ENCODE measurements around the gene SLIT3.

Gene SLIT3

GRCh38 chr5:169062690-169063089, 238.2 kb downstream of the SLIT3 start:
- Histone ChIP-seq H3K36me3 (ENCODE audit: control insufficient read depth, low read length) (no peaks in the 10 kb centered on the region), H3F3A (ENCODE audit: control insufficient read depth, insufficient read depth) (no peaks in the 10 kb centered on the region), H3K79me2 (ENCODE audit: control insufficient read depth, low read length) (no peaks in the 10 kb centered on the region), H3K27me3 (ENCODE audit: control insufficient read depth, low read length) (peaks cover 22% of the 10 kb centered on the region), H3K9me2 (replicated peaks; ENCODE audit: control insufficient read depth, low read length) (no peaks in the 10 kb centered on the region), H4K20me1 (ENCODE audit: control insufficient read depth, insufficient read depth, low read depth, low read length) (no peaks in the 10 kb centered on the region), H3K27ac (ENCODE audit: low read depth, low read length) (no peak overlapping the region), H3K4me1 (ENCODE audit: control insufficient read depth, low read length) (no peaks in the 10 kb centered on the region), H3K4me3 (ENCODE audit: low read length) (no peak overlapping the region), H3K9me3 (ENCODE audit: control insufficient read depth, insufficient read depth, low read length) (no peaks in the 10 kb centered on the region), H3K4me2 (ENCODE audit: low read length) (no peak overlapping the region)
- TF ChIP-seq EZH2phosphoT487 (IDR thresholded peaks at IDR 0.05; ENCODE audit: borderline replicate concordance, low read length) (no peak), CTCF (IDR thresholded peaks at IDR 0.05; ENCODE audit: low read depth, low read length, poor library complexity, severe bottlenecking) (no peak)

GRCh38 chr5:169054506-169054905, 246.4 kb downstream of the SLIT3 start:
- no peaks in the 10 kb centered on the region for H3K9me2 ChIP-seq (replicated peaks; ENCODE audit: control insufficient read depth, low read length)
- no peaks in the 10 kb centered on the region for H3K9me3 ChIP-seq (ENCODE audit: control insufficient read depth, insufficient read depth, low read length)
- H3K4me3 ChIP-seq (ENCODE audit: low read length): no peak overlapping the region
- H3F3A ChIP-seq (ENCODE audit: control insufficient read depth, insufficient read depth): no peaks in the 10 kb centered on the region
- no peak overlapping the region for H3K27ac ChIP-seq (ENCODE audit: low read depth, low read length)
- no peaks in the 10 kb centered on the region for H3K36me3 ChIP-seq (ENCODE audit: control insufficient read depth, low read length)
- H4K20me1 ChIP-seq (ENCODE audit: control insufficient read depth, insufficient read depth, low read depth, low read length): no peaks in the 10 kb centered on the region
- H3K4me1 ChIP-seq (ENCODE audit: control insufficient read depth, low read length): no peaks in the 10 kb centered on the region
- H3K4me2 ChIP-seq (ENCODE audit: low read length): no peak overlapping the region
- no peak for TF ChIP-seq EZH2phosphoT487 (IDR thresholded peaks at IDR 0.05; ENCODE audit: borderline replicate concordance, low read length)
- TF ChIP-seq CTCF (IDR thresholded peaks at IDR 0.05; ENCODE audit: low read depth, low read length, poor library complexity, severe bottlenecking): no peak
- 0 out of 2 replicates have a peak, but pooled peaks cover 2% of the 10 kb centered on the region for H3K27me3 ChIP-seq (ENCODE audit: control insufficient read depth, low read length)
- H3K79me2 ChIP-seq (ENCODE audit: control insufficient read depth, low read length): no peaks in the 10 kb centered on the region

GRCh38 chr5:169052207-169052606, 248.7 kb downstream of the SLIT3 start:
- H3K4me2 ChIP-seq (ENCODE audit: low read length): no peak overlapping the region
- TF ChIP-seq CTCF (IDR thresholded peaks at IDR 0.05; ENCODE audit: low read depth, low read length, poor library complexity, severe bottlenecking) (no peak), EZH2phosphoT487 (IDR thresholded peaks at IDR 0.05; ENCODE audit: borderline replicate concordance, low read length) (no peak)
- H3K27me3 ChIP-seq (ENCODE audit: control insufficient read depth, low read length): no peaks in the 10 kb centered on the region
- H3K4me1 ChIP-seq (ENCODE audit: control insufficient read depth, low read length): no peaks in the 10 kb centered on the region
- no peaks in the 10 kb centered on the region for H3F3A ChIP-seq (ENCODE audit: control insufficient read depth, insufficient read depth)
- H3K9me3 ChIP-seq (ENCODE audit: control insufficient read depth, insufficient read depth, low read length): no peaks in the 10 kb centered on the region
- no peaks in the 10 kb centered on the region for H3K36me3 ChIP-seq (ENCODE audit: control insufficient read depth, low read length)
- H3K27ac ChIP-seq (ENCODE audit: low read depth, low read length): no peak overlapping the region
- no peaks in the 10 kb centered on the region for H3K79me2 ChIP-seq (ENCODE audit: control insufficient read depth, low read length)
- no peak overlapping the region for H3K4me3 ChIP-seq (ENCODE audit: low read length)
- no peaks in the 10 kb centered on the region for H3K9me2 ChIP-seq (replicated peaks; ENCODE audit: control insufficient read depth, low read length)
- no peaks in the 10 kb centered on the region for H4K20me1 ChIP-seq (ENCODE audit: control insufficient read depth, insufficient read depth, low read depth, low read length)

GRCh38 chr5:169051351-169051750, 249.6 kb downstream of the SLIT3 start:
- Histone ChIP-seq H3K9me2 (replicated peaks; ENCODE audit: control insufficient read depth, low read length) (no peaks in the 10 kb centered on the region), H3F3A (ENCODE audit: control insufficient read depth, insufficient read depth) (no peaks in the 10 kb centered on the region), H3K27ac (ENCODE audit: low read depth, low read length) (no peak overlapping the region), H3K4me2 (ENCODE audit: low read length) (no peak overlapping the region), H3K79me2 (ENCODE audit: control insufficient read depth, low read length) (no peaks in the 10 kb centered on the region), H3K9me3 (ENCODE audit: control insufficient read depth, insufficient read depth, low read length) (no peaks in the 10 kb centered on the region), H3K27me3 (ENCODE audit: control insufficient read depth, low read length) (no peaks in the 10 kb centered on the region), H3K4me3 (ENCODE audit: low read length) (no peak overlapping the region), H4K20me1 (ENCODE audit: control insufficient read depth, insufficient read depth, low read depth, low read length) (no peaks in the 10 kb centered on the region), H3K36me3 (ENCODE audit: control insufficient read depth, low read length) (no peaks in the 10 kb centered on the region), H3K4me1 (ENCODE audit: control insufficient read depth, low read length) (no peaks in the 10 kb centered on the region)
- TF ChIP-seq CTCF (IDR thresholded peaks at IDR 0.05; ENCODE audit: low read depth, low read length, poor library complexity, severe bottlenecking) (no peak), EZH2phosphoT487 (IDR thresholded peaks at IDR 0.05; ENCODE audit: borderline replicate concordance, low read length) (no peak)

Measured in DOHH2 (cell line).